H1 (cell line): ENCODE measurements around the gene PLGRKT. TPM values are rescaled to one million over a fixed set of nuclear protein-coding genes. Genes with fewer than 3 reads are reported as not detected.

Experiments used
- CTCF ChIA-PET: fragments of 300-600 bp; sonication (Branson Sonifier 250); formaldehyde crosslinking; loops from one replicate; lab custom pipeline; 2021; ENCODE audit not compliant: partially characterized antibody; lab: Charles Lee
- POLR2A ChIA-PET: fragments of 300-600 bp; sonication (Branson Sonifier 250); formaldehyde crosslinking; loops from one replicate; lab custom pipeline; 2021; ENCODE audit warnings: inconsistent platforms; ENCODE audit not compliant: partially characterized antibody; lab: Charles Lee
- DNase-seq, 2 experiments: peaks; one replicate each; pipeline versions ENCODE4 v3.0.0 to v3.0.0-alpha.2; 2010 to 2022; ENCODE audit warnings: low spot score in 2 of 2, low read depth in 1 of 2, mixed read lengths in 1 of 2
- FAIRE-seq: peaks from 2 replicates; lab custom pipeline; 2011; peaks lifted over from hg19 to GRCh38; lab: Jason Lieb, UNC
- H2AFZ ChIP-seq: 2 replicates; pipeline ENCODE4 v1.8.1; 2012; ENCODE audit warnings: low read length, inconsistent platforms
- H2AK5ac ChIP-seq: 2 replicates; pipeline ENCODE4 v1.6.1; 2013; ENCODE audit warnings: low read depth, low read length
- H2BK120ac ChIP-seq: replicated peaks from 2 replicates; pipeline ENCODE3; 2013; ENCODE audit warnings: low read depth, low read length, inconsistent platforms
- H2BK12ac ChIP-seq: 2 replicates; pipeline ENCODE4 v1.6.1; 2013; ENCODE audit warnings: low read depth, low read length
- H2BK15ac ChIP-seq: 2 replicates; pipeline ENCODE4 v1.6.1; 2013; ENCODE audit warnings: low read length
- H2BK20ac ChIP-seq: 2 replicates; pipeline ENCODE4 v1.6.1; 2013; ENCODE audit warnings: low read length
- H2BK5ac ChIP-seq: 2 replicates; pipeline ENCODE4 v1.6.1; 2013; ENCODE audit warnings: low read depth, low read length
- H3K14ac ChIP-seq: 2 replicates; pipeline ENCODE4 v1.6.1; 2013; ENCODE audit warnings: inconsistent platforms; ENCODE audit not compliant: insufficient read length
- H3K18ac ChIP-seq: 2 replicates; pipeline ENCODE4 v1.6.1; 2013; ENCODE audit warnings: low read length; ENCODE audit errors: extremely low read depth
- H3K23ac ChIP-seq: 2 replicates; pipeline ENCODE4 v1.6.1; 2013; ENCODE audit warnings: inconsistent platforms; ENCODE audit not compliant: insufficient read length
- H3K23me2 ChIP-seq: 2 replicates; pipeline ENCODE4 v1.6.1; 2013; ENCODE audit warnings: low read depth, low read length
- H3K27ac ChIP-seq: 2 replicates; pipeline ENCODE4 v1.6.1; 2011; ENCODE audit warnings: low read depth, low read length, inconsistent platforms
- H3K27me3 ChIP-seq, 4 experiments: replicated peaks in 1 of 4; 1 replicate in 1 of 4; 2 replicates in 3 of 4; pipeline versions ENCODE4 v1.6.1 to v1.8.1; 2011 to 2013; ENCODE audit warnings: low read length in 3 of 4, mild to moderate bottlenecking in 3 of 4, inconsistent platforms in 2 of 4, mixed read lengths in 2 of 4, moderate library complexity in 1 of 4; ENCODE audit not compliant: control insufficient read depth in 3 of 4, insufficient read depth in 3 of 4; ENCODE audit errors: extremely low read depth in 1 of 4
- H3K36me3 ChIP-seq, 4 experiments: 2 replicates each; pipeline versions ENCODE4 v1.6.1 to v1.8.1; 2011 to 2013; ENCODE audit warnings: mild to moderate bottlenecking in 4 of 4, low read length in 3 of 4, moderate library complexity in 2 of 4, control low read depth in 1 of 4, inconsistent platforms in 1 of 4; ENCODE audit not compliant: insufficient read depth in 4 of 4, control insufficient read depth in 2 of 4
- H3K4ac ChIP-seq: replicated peaks from 2 replicates; pipeline ENCODE3; 2013; ENCODE audit warnings: low read length, low read depth, mixed read lengths, inconsistent platforms; ENCODE audit not compliant: insufficient read length
- H3K4me1 ChIP-seq, 4 experiments: replicated peaks in 1 of 4; 1 replicate in 1 of 4; 2 replicates in 3 of 4; pipeline versions ENCODE4 v1.6.1 to v1.8.1; 2011 to 2013; ENCODE audit warnings: low read length in 3 of 4, inconsistent platforms in 2 of 4, mixed read lengths in 1 of 4; ENCODE audit not compliant: insufficient read depth in 4 of 4, control insufficient read depth in 3 of 4
- H3K4me2 ChIP-seq, 2 experiments: 2 replicates each; pipeline versions ENCODE4 v1.6.1 to v1.8.1; 2011 to 2013; ENCODE audit warnings: low read depth in 2 of 2, low read length in 2 of 2, control low read depth in 1 of 2, inconsistent platforms in 1 of 2, mild to moderate bottlenecking in 1 of 2; ENCODE audit not compliant: insufficient read depth in 1 of 2
- H3K4me3 ChIP-seq, 4 experiments: fragments of 200-600, 300-600 bp in 1 of 4; sonication (generic), shearing (Covaris generic), sonication (Bioruptor Twin) in 1 of 4; 2 replicates each; pipeline versions ENCODE4 v1.5.1 to v1.8.1; 2011 to 2016; ENCODE audit warnings: low read length in 4 of 4, low read depth in 3 of 4, control low read depth in 2 of 4, inconsistent platforms in 2 of 4, mild to moderate bottlenecking in 2 of 4, mixed read lengths in 1 of 4, moderate library complexity in 1 of 4; ENCODE audit not compliant: insufficient read depth in 2 of 4; ENCODE audit errors: extremely low read depth in 1 of 4
- H3K56ac ChIP-seq: replicated peaks from 2 replicates; pipeline ENCODE3; 2013; ENCODE audit warnings: low read depth, mild to moderate bottlenecking, mixed read lengths, low read length, inconsistent platforms; ENCODE audit not compliant: insufficient read length
- H3K79me1 ChIP-seq: 2 replicates; pipeline ENCODE4 v1.6.1; 2013; ENCODE audit warnings: low read depth, low read length, control low read depth
- H3K79me2 ChIP-seq, 2 experiments: 2 replicates each; pipeline versions ENCODE4 v1.6.1 to v1.8.1; 2012 to 2013; ENCODE audit warnings: low read length in 2 of 2, mild to moderate bottlenecking in 2 of 2, inconsistent platforms in 1 of 2; ENCODE audit not compliant: insufficient read depth in 2 of 2, control insufficient read depth in 1 of 2
- H3K9ac ChIP-seq, 4 experiments: replicated peaks in 1 of 4; 1 replicate in 1 of 4; 2 replicates in 3 of 4; pipeline versions ENCODE4 v1.6.1 to v1.8.1; 2011 to 2013; ENCODE audit warnings: low read depth in 3 of 4, low read length in 3 of 4, control low read depth in 2 of 4, mild to moderate bottlenecking in 2 of 4, moderate library complexity in 2 of 4, inconsistent platforms in 1 of 4; ENCODE audit errors: extremely low read depth in 1 of 4
- H3K9me3 ChIP-seq, 2 experiments: 2 replicates each; pipeline versions ENCODE4 v1.6.1 to v1.8.1; 2012 to 2013; ENCODE audit warnings: mild to moderate bottlenecking in 2 of 2, moderate library complexity in 2 of 2, control low read depth in 1 of 2, inconsistent platforms in 1 of 2, low read depth in 1 of 2, low read length in 1 of 2, mixed read lengths in 1 of 2; ENCODE audit not compliant: insufficient read depth in 2 of 2
- H4K20me1 ChIP-seq, 2 experiments: replicated peaks in 1 of 2; 2 replicates each; pipeline versions ENCODE3 to v1.8.1; 2011 to 2013; ENCODE audit warnings: inconsistent platforms in 2 of 2, low read length in 2 of 2, mild to moderate bottlenecking in 1 of 2; ENCODE audit not compliant: insufficient read depth in 2 of 2, control insufficient read depth in 1 of 2
- H4K5ac ChIP-seq: 2 replicates; pipeline ENCODE4 v1.6.1; 2013; ENCODE audit warnings: low read length, low read depth, mixed read lengths, inconsistent platforms; ENCODE audit not compliant: insufficient read length
- H4K8ac ChIP-seq: 2 replicates; pipeline ENCODE4 v1.8.0; 2013; ENCODE audit warnings: mild to moderate bottlenecking, moderate library complexity, low read length, inconsistent platforms; ENCODE audit not compliant: insufficient read depth; ENCODE audit errors: extremely low read depth
- H4K91ac ChIP-seq: replicated peaks from 2 replicates; pipeline ENCODE3; 2013; ENCODE audit warnings: low read length, mixed read lengths, inconsistent platforms; ENCODE audit not compliant: insufficient read length
- EZH2 ChIP-seq: fragments of 200-600 bp; sonication (generic); IDR thresholded peaks from 2 replicates; pipeline ENCODE4 v1.7.1; 2012; ENCODE audit warnings: low read depth, mild to moderate bottlenecking, moderate library complexity, low read length, inconsistent platforms; ENCODE audit not compliant: severe bottlenecking
- HDAC2 ChIP-seq, 2 experiments: fragments of 300-600 bp in 1 of 2; sonication (generic) in 1 of 2; IDR thresholded peaks; 2 replicates each; pipeline ENCODE4 v1.6.1; 2011 to 2012; ENCODE audit warnings: low read depth in 2 of 2, low read length in 2 of 2, mild to moderate bottlenecking in 2 of 2, moderate library complexity in 2 of 2, borderline replicate concordance in 1 of 2, inconsistent platforms in 1 of 2
- JUND ChIP-seq: IDR thresholded peaks from 2 replicates; pipeline ENCODE4 v1.6.1; 2011; ENCODE audit warnings: mild to moderate bottlenecking, improper control_type of control experiment, low read length
- MAFK ChIP-seq: IDR thresholded peaks from 2 replicates; pipeline ENCODE4 v1.6.1; 2012; ENCODE audit warnings: low read depth, mild to moderate bottlenecking, improper control_type of control experiment, low read length
- POLR2A ChIP-seq, 2 experiments: IDR thresholded peaks; 1 replicate in 1 of 2; 2 replicates in 1 of 2; pipeline ENCODE4 v1.6.1; 2011; ENCODE audit warnings: low read depth in 2 of 2, low read length in 2 of 2, mild to moderate bottlenecking in 2 of 2; ENCODE audit errors: control extremely low read depth in 1 of 2
- RFX5 ChIP-seq: IDR thresholded peaks from 2 replicates; pipeline ENCODE4 v1.6.1; 2011; ENCODE audit warnings: low read depth, low read length, improper control_type of control experiment, borderline replicate concordance
- TBP ChIP-seq: IDR thresholded peaks from 2 replicates; pipeline ENCODE4 v1.6.1; 2011; ENCODE audit warnings: low read depth, low read length, improper control_type of control experiment
- TCF12 ChIP-seq: IDR thresholded peaks from 2 replicates; pipeline ENCODE4 v1.6.1; 2011; ENCODE audit warnings: low read depth, mild to moderate bottlenecking, low read length
- WGBS, 2 experiments: shearing (Covaris generic) in 1 of 2; methylation state at CpG; one replicate each; pipeline versions ENCODE4 v1.1.6 to v1.1.7; 2013 to 2015; ENCODE audit warnings: low lambda C conversion rate in 2 of 2, mixed read lengths in 2 of 2, inconsistent platforms in 1 of 2, low coverage in 1 of 2, missing lambda C conversion rate in 1 of 2; ENCODE audit not compliant: insufficient replicate concordance in 2 of 2, insufficient coverage in 1 of 2, insufficient read length in 1 of 2; ENCODE audit errors: extremely low coverage in 1 of 2, missing lambda C conversion rate in 1 of 2; 5-methylcytosine and 5-hydroxymethylcytosine counted together
- polyA plus RNA-seq, 7 experiments: library from polyadenylated mRNA; depleted of rRNA in 3 of 7; stranded (reverse) in 5 of 7; unstranded in 2 of 7; fragments of >200 nt in 5 of 7; fragments of 200-250 nt in 2 of 7; gene quantifications; 1 replicate in 5 of 7; 2 replicates in 1 of 7; 4 replicates in 1 of 7; pipeline versions ENCODE4 v1.2.1 to v1.2.3, GENCODE V29; 2011 to 2013; ENCODE audit warnings: missing spikeins in 2 of 7, mixed read lengths in 2 of 7
- total RNA-seq: library from RNA; stranded (reverse); fragmentation: NEBNext Ultra II Directional; extraction: Animal tissue kit (Norgen Biotek cat#: 25700); gene quantifications from 2 replicates; pipeline ENCODE4 v1.2.1, GENCODE V29; 2021

The PLGRKT gene
- total and polyA plus RNA-seq, 2 of the 8 experiments (the other 6 are each of a cell fraction or from before 2014, with no cell fraction given): 5.4 to 15.7 TPM

DNA sequence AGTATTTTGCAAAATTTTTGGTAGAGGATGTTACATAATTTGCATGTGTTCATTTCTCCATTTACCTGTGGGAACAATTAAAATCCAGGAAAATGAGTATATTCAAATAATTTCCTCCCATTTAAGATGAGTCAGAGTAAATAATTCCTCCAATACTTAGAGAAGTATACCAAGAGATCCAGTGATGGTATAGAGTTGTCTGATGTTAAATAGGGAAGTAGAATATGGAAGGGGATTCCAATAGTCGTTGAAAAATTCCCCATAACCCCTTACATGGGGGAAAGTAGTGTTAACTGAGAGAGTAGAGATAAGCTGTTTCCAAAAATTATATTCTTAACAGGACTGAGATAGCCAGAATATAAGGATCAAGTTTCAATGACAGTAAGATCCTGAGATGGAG lies 28.3 kb upstream of the PLGRKT start:
- Histone ChIP-seq H3K9ac (no peak overlapping the region), H3K23ac (no peak overlapping the region), H2BK5ac (no peak overlapping the region), H4K8ac (no peak overlapping the region), H4K91ac (no peak overlapping the region), H3K27me3 (no peaks in the 10 kb centered on the region), H2BK20ac (no peak overlapping the region), H4K5ac (no peak overlapping the region), H3K9me3 (no peaks in the 10 kb centered on the region), H3K4ac (no peak overlapping the region), H3K27ac (no peak overlapping the region)
- 91% methylated on average over 1 of the region's 1 CpG; no CpG with 5 or more reads in 1 of the 2 experiments for WGBS, 2 experiments
- no peak for FAIRE-seq
- no peak for DNase-seq
- no peak for TF ChIP-seq HDAC2 (IDR thresholded peaks at IDR 0.05; ENCODE audit: borderline replicate concordance in 1 of 2, low read depth in 2 of 2, low read length in 2 of 2)
- TF ChIP-seq JUND: no peak
- no peak for TF ChIP-seq TCF12
- TF ChIP-seq RFX5: no peak
- TF ChIP-seq EZH2: no peak
- TF ChIP-seq TBP: no peak
- no peak for TF ChIP-seq POLR2A (IDR thresholded peaks at IDR 0.05; ENCODE audit: control extremely low read depth in 1 of 2, low read depth in 2 of 2, low read length in 2 of 2)
- no peak for TF ChIP-seq MAFK
- TF ChIP-seq, all 59 proteins: peak for 0
- H2BK15ac ChIP-seq: no peak overlapping the region
- H3K14ac ChIP-seq: no peak overlapping the region
- H2AK5ac ChIP-seq: no peak overlapping the region
- no peaks in the 10 kb centered on the region for H3K36me3 ChIP-seq
- H3K23me2 ChIP-seq: no peaks in the 10 kb centered on the region
- no peak overlapping the region for H2AFZ ChIP-seq
- no peak overlapping the region for H3K56ac ChIP-seq
- H3K18ac ChIP-seq: no peak overlapping the region
- no peaks in the 10 kb centered on the region for H3K79me2 ChIP-seq
- H3K4me1 ChIP-seq: no peaks in the 10 kb centered on the region
- H3K79me1 ChIP-seq: no peaks in the 10 kb centered on the region
- POLR2A ChIA-PET: no interaction called here
- no peak overlapping the region for H2BK12ac ChIP-seq
- H3K4me2 ChIP-seq: no peak overlapping the region
- H2BK120ac ChIP-seq: no peak overlapping the region
- H3K4me3 ChIP-seq: no peak overlapping the region
- H4K20me1 ChIP-seq: no peaks in the 10 kb centered on the region
- CTCF ChIA-PET: interaction anchor here (2.3 kb wide), 1 partner anchor 134 kb away, joined by 5 read pairs; no protein-coding TSS in a partner anchor
